Activated CD8-positive, alpha-beta memory T cell treated with anti-CD3 and anti-CD28 coated beads, Interleukin-2, amount 50 U/mL, for 1 hour (primary cell): ENCODE measurements around the gene TENT5A.
"Not testable (repeated sequence)": the region's sequence is repeated elsewhere in the genome, so short reads cannot be mapped to it uniquely, and the experiment has no call there.

Experiments
- DNase-seq: peaks from one replicate; pipeline ENCODE4 v3.0.0-alpha.2; 2020; ENCODE audit errors: extremely low read depth

The TENT5A gene

DNA sequence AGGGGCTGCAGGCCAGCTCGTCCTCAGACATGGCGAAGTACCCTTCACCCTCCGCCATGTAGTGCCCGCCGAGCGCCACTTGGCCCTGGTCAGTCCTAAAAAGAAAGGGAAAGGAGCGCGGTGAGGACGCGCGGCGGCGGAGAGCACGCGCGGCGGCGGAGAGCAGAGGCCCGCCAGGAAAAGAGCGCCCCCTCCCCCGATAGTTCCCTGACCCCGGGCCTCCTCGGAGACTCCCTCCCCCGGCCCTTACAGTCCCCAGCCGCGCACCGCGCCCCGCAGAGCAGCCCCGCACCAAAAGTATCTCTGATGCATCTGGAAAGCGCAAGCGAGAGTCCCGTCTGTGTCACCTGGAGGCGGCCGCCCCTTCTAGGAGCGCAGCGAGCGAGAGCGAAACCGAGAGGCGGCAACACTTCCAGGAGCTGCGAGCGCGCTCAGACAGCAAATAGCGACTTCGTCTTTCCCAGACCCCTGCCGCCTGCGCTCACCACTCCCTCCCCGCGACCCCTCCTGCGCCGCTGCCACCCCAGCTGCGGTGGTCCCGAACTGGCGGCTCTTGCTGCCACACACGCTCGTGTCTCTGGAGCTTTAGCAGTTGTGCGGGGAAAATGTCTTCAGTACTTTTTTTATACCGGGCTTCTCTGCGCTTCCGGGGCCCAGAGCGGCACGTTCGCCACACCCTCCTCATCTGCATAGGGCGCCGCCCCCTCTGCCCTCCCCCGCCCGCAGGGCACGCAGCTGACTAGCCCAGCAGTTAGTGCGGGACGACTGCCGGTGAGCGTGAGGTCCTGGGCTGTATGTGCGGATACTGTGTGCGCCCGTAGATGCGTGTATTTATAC, at the start of gene TENT5A:
Gene TENT5A, minus strand, starts transcription at position 598 of the 837 bp plus-strand sequence. Its CDS starts 540 bp downstream, at position 58.
- DNase-seq = peak; percentile 64

DNA sequence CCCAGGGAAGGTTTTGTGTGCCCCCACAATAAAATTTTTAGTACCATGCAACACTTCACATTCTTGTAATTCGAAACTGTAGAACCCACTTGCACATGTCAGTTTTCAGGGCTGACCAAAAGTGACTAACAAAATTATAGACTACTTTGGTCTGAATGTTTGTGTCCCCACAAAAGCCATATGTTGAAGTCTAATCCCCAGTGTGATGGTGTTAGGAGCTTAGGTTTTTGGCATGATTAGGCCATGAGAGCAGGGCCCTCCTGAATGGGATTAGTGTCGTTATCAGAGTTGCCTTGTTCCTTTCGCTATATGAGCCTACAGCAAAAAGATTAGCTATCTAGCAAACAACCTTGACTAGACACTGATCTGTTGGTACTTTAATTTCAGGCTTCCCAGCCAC, 49.0 kb upstream of the TENT5A start:
- no peak for DNase-seq

DNA sequence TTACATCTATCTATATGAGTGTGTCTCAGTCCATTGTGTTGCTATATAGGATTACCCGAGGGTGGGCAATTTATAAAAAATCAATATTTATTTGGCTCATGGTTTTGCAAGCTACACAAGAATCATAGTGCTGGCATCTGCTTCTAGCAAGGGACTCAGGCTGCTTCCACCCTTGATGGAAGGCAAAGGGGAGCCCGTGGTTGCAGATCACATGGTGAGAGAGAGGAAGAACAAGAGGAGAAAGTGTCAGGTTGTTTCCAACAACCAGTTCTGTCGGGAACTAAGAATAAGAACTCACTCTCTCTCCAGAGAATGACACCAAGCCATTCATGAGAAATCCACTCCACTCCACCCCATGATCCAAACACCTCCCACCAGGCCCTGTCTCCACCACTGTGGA, 48.2 kb upstream of the TENT5A start:
- DNase-seq = no peak

DNA sequence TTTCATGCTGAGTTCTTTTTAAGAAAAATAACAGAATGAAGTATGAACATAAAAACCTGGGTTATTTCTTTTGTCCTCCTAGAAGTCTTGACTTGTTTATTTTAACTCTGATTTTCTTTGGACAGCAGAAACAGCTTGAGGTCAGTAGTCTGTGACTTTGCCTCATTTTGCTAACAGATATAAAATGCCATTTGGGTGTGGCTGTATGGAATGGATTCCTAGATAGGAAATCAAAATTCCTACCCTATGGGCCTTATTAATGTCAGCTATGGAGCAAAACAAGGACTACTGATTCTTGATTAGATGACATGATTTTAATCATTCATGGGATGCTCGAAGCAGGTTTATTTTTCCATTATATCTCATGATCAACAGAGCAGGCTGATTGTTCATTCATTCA, 46.8 kb upstream of the TENT5A start:
- DNase-seq = no peak

DNA sequence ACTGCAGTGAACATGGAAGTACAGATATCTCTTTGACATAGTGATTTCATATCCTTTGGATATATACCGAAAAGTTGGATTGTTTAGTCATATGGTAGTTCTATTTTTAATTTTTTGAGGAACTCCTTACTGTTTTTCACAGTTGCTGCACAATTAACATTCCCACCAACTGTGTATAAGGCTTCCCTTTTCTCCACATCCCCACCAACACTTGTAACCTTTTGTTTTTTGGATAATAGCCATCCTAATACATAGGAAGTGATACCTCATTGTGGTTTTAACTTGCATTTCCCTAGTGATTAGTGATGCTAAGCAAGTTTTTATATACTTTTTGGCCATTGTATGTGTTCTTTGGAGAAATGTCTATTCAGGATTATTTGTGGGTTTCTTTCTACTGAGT, 45.1 kb upstream of the TENT5A start:
- DNase-seq = no peak

DNA sequence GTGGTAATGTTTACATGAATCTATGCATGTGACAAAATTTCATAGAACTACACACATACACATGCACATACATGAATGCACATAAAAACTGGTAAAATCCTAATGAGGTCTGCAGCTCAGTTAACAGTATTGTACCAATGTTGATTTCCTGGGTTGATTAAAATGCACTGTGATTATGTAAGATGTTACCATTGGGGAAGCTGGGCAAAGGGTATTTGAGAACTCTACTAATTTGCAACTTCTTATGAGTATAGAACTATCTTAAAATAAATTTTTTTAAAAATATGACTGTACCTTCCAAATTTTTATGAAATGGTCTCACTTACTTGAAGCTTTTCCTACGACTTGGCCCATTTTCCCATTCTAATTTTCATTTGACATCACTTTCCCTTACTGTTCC, 43.4 kb upstream of the TENT5A start:
- no peak for DNase-seq

DNA sequence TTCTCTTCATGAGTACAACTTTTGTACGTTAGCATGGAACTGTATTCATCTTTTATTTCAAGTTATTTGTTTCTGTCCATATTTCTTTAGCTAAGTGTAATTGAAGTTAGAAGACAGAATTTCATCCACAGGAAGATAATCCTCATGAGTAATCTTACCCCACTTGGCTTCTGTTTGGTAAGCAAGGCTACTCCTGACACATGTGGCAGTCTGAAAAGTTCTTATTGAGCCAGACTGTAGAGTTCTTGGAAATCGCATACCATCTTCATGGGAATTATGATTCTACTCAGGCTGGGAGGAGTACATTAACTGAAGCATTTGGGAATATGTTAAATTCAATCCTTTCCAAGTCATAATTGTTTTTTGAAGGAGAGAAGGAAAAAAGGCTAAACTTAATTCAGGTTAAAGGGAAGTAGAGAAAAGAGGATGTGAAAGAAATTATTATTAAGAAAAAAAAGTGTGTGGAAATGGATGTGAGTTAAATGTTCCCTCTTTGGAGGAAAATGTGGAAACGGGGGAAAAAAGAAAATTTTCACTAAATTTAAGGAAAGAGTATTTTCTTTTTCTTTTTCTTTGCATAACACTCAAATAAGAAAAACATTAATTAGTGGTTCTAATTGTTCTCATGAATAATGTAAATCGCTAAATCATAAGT, 41.5 kb upstream of the TENT5A start:
- no peak for DNase-seq

DNA sequence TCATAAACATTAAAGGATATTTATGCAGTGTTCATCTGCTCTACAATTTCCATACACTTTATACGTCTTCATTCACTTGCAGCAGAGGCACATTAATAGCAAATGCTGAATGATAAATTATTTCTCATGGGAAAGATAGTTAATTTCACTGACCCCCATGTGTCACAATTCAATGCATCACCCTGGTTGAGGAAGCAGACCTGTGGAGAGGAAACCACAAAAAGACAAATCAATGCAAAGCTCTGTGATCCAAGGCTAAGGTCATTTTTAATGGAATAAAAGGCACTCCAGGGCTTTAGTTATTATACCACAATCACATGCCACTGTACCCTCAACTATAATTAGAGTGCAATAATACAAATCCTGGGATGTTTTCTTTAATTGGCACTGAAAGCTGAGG, 40.3 kb upstream of the TENT5A start:
- no peak for DNase-seq

DNA sequence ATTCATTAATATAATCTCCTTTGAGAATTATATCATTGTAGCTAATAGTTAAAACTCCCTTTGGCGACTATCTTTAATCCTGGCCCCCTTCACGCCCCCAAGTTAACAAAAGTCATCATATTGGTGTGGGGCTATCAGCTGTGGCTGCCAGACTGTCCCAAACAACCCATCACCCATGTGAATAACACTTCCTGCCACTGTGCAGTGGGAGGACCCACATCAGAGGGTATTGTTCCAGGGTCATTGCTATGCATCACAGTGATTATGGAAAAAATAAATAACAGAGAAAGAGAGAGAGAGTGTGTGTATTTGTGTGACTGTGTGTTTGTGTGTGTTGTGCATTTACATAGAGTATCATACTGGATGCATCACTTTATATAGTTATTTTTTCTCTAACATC, 39.3 kb upstream of the TENT5A start:
- no peak for DNase-seq

DNA sequence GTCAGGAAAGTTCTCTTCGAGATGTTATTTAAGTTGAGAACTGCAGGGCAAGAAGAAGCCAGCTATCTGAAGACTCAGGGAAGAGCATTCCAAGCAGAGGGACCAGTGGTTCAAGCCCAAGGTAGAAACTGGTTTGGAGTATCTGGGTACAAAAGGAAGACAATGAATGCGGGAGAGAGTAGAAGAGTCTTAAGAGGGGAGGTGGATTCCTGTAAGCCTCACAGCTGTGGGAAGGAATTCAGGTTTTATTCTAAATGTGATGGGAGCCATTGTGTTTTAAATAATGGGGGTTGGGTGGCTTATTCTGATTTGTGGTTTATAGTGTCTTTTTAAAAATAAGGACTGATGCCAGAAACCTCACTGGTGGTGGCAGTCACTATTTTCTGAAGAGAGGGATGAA, 37.6 kb upstream of the TENT5A start:
- no peak for DNase-seq

DNA sequence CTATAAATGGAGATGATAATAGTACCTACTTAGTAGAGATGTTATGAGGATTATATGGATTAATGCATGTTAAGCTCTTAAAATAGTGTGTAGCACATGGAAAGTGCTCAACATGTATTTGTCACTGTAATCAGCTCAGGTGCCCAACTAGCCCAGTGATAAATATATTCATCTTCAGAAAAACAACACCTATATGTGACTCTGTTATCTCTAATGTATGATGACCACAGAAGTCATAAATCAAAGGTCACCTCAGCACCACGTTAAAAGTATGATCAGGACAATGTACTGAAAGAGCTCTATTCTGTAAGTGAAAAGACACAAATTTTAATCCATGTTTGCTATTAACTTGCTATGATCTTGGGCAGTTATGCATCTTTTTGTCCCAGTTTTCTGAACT, 36.8 kb upstream of the TENT5A start:
- DNase-seq = no peak

DNA sequence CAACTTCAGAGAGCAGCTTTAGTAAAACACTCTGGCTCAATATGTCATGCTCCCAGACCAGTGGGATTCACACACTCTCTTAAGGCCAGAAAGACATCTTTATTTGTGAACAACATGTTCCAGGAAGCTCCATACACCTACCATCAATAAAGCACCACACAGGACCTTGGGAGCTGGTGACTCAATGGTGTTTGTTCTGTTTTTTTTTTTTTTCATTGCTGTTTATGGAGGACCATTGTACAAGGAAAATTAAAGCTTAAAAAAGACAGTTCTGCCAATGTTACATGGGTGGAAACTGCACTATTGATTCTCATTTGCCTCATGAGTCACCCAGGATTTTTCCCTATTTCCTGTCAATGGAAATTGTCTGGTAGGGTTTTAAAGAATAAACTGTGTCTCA, 36.3 kb upstream of the TENT5A start:
- no peak for DNase-seq

DNA sequence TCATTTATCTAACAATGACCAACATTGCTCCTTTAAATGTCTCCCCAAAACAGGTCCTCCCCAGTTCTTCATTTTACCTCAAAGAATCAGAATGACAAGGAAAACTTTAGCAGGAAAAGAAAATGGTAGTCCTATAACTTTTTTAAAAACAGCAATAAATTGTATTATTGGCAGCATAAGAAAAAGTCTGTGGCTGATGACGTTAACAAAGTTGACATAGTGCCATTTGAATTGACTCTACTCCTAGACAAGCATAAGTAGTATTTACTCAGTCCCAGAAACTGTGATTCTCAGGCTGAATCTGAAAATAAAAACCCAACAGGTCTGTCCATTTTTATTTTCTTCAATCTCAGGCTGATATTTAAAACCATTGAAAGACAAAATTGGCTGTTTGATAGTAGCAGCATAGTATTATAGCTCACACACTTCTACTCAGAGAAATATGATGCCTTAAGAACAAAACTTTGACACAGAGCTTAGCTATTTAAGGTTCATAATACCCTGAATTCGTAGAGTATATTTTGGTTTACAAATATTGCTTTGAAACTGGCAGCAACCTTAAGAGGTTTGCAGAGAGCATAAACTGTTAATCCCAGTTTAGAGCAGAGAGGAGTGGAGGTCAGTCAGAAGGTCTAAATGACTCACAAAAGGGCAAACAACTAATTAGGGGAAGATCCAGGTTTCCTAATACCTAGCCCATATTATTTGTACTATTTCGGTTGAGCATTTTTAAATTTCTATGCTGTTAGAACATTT, 35.0 kb upstream of the TENT5A start:
- DNase-seq = no peak

DNA sequence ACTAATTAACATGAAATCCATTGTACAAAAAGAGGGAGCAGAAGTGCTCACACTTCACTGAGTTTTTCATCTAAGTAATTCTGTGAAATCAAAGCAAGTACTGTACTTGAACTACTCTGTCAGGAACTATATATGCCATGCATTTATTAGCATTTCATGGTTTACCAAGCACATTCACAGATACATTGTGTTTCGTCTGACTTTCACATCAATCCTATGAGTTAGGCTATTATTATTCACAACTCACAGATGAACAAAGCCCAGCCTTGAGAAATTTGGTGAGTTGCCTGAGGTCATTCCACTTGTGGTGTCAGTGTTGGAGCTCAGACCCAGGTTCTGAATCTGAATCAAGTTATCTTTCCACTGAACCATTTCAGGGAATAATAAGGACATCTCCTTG, 33.7 kb upstream of the TENT5A start:
- no peak for DNase-seq

DNA sequence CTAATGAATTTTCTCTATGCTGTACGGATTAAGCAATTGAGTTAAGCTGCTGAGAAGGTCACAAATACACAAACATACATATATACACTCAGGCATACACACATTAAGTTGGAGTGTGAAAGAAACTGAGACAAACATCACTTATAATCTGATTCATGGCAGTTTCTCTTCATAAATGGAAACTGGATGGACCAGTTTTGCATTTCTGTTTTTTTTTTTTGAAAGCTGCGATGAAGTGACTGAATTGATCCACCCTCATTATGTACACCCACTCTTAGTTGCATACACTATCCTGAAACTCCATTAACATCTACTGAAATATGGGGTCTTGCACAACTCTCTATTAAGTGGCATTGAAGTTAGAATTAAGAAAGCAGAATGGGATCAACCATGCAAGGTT, 32.9 kb upstream of the TENT5A start:
- no peak for DNase-seq

DNA sequence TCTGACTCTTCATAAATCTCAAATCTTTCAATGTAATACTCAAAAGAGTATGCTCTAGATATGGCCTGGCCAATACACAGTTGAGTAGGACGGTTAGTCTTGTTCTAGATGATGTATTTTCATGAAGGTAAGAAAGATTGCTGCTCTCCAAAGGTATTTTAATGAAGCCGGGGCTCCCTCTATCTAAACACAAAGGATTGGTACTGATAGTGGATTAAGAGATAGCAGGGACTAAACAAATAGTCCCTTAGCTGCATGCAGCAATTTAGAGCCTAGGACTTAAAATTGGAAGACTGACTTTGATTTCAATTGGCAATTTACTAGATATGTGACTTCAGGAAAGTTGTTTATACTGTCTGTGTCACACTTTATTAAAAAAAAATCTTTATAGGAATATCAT, 31.4 kb upstream of the TENT5A start:
- no peak for DNase-seq

DNA sequence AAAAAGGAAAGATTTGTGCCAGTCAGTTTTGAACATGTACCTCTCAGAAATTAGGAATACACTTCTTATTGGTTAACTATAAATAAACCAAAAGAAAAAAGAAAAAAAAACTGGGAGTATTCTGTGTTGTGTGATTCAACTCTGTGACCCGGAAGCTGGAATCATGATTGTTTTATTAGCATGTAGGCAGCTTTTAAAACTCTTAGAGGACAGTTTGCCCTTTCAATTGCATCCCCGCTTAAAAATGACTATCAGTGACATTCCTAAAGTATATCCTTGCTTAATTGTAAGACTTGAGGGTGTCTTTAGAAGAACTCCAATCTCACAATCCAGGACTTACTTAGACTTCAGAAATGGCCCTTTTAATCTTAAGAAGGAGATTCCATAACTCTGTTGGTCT, 29.1 kb upstream of the TENT5A start:
- no peak for DNase-seq

DNA sequence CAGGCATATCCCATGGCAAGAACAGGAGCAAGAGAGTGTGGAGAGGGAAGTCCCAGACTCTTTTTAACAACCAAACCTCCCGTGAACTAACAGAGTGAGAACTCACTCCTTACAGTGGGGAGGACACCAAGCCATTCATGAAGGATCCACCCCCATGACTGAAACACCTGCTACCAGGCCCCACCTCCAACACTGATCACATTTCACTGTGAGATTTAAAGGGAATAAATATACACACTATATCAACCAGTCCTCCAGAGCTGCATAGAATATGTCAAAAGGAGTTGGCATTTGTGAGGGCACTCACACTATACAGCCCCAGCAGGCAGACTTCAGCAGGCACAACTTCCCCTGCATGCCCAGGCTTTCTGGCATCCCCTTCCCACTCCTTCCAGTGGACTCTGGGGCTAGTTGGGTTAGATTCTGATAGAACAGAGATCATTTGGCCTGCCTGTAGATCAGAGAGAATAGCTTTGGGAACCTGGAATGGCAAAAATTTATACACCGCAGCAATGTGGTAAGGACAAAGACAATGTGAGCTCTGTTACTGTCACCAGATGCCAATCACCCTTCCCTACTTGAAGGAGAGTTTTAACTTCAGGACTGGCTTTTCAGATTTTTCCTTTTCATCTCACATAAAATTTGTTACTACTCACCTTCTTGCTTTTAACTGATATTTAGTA, 25.2 kb upstream of the TENT5A start:
- DNase-seq = no peak

DNA sequence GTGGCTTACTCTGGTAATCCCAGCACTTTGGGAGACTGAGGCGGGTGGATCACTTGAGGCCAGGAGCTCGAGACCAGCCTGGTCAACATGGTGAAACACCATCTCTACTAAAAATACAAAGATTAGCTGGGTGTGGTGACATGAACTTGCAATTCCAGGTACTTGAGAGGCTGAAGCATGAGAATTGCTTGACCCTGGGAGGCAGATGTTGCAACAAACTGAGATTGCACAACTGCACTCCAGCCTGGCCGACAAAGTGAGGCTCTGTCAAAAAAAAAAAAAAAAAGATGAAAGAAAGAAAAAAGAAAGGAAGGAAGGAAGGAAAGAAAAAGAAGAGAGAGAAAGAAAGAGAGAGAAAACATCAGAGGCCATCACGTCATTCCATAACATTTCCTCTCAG, 23.7 kb upstream of the TENT5A start:
- not testable (repeated sequence) for DNase-seq

DNA sequence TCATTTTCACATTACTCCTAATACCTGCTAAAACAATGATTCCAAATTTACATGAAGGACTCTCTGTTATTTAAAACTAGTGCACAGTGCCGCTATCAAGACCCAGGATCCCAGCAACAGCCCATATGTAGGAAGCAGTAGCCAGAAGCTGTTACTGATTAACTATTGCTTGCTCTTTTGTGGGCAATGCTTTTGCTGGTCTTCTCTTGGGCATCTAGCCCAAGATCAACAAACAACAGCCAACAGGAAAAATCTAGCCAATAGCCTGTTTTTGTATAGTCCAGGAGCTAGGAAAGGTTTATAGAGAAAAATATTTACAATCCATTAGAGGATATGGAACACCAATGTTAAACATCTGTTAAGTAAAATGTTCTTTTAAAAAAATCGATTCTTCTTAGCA, 22.1 kb upstream of the TENT5A start:
- no peak for DNase-seq

DNA sequence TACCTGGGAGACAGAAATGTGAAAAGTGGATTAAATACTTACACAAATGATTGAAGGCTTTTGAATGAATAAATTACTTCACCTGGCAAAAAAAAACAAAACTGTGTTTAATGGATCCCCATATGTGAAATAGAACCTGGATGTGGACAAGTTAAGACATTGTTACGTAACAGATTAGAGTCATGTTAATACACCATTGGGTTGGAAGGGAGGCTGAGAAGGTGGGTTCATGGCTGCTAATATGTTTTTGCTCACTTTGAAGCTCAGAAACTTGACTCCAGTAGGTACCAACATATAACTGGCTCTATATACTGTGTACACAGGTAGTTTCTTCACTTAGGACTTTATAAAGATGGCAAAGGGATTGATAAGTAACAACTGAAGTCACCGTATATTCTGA, 21.4 kb upstream of the TENT5A start:
- no peak for DNase-seq

DNA sequence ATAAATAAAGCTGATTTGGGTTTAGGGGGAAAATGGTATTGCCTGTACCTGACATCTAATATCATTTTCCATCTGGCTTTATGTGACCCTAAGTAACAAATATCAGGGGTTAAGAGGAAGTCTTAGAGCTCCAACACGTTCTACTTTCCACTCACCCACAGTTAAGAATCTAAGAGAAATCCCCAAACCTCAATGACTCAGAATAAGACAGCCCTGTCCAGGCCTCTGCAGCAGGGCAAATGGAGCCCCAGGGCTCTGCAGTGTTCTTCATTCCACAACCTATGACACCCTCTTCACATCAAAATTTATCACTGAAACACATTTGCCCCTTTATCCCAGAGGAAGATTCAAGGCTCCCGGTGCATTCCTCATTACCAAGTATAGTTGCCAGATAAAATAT, 20.3 kb upstream of the TENT5A start:
- DNase-seq = no peak
